SK-N-SH treated with all-trans-retinoic acid at 6 μM for 48 hours (cell line): Measurements from ENCODE around the gene NADK2.

ENCODE experiments used
- CREB5 ChIP-seq: fragments of 250-450 bp; sonication (Bioruptor Pico); IDR thresholded peaks from 2 replicates; pipeline ENCODE4 v1.5.1; 2020; ENCODE audit warnings: low read depth, mild to moderate bottlenecking, moderate library complexity
- CSDC2 ChIP-seq: fragments of 250-450 bp; sonication (Bioruptor Pico); IDR thresholded peaks from 2 replicates; pipeline ENCODE4 v1.5.0; 2020; ENCODE audit warnings: mild to moderate bottlenecking, moderate library complexity
- CSRNP3 ChIP-seq: fragments of 250-450 bp; sonication (Bioruptor Pico); IDR thresholded peaks from 2 replicates; pipeline ENCODE4 v1.5.1; 2021; ENCODE audit warnings: mild to moderate bottlenecking, moderate library complexity
- GLIS3 ChIP-seq: fragments of 250-450 bp; sonication (Bioruptor Pico); IDR thresholded peaks from 2 replicates; pipeline ENCODE4 v1.5.0; 2020; ENCODE audit warnings: mild to moderate bottlenecking, moderate library complexity
- ISL1 ChIP-seq: fragments of 250-450 bp; sonication (Bioruptor Pico); IDR thresholded peaks from 2 replicates; pipeline ENCODE4 v2.1.2; 2022; ENCODE audit warnings: mild to moderate bottlenecking, moderate library complexity
- OSR1 ChIP-seq: fragments of 250-450 bp; sonication (Bioruptor Pico); IDR thresholded peaks from 2 replicates; pipeline ENCODE4 v1.8.0; 2022; ENCODE audit warnings: moderate library complexity, mild to moderate bottlenecking, inconsistent platforms
- PATZ1 ChIP-seq: fragments of 250-450 bp; sonication (Bioruptor Pico); IDR thresholded peaks from 2 replicates; pipeline ENCODE4 v1.8.0; 2020; ENCODE audit warnings: mild to moderate bottlenecking, moderate library complexity, borderline replicate concordance
- PPARA ChIP-seq: fragments of 250-450 bp; sonication (Bioruptor Pico); IDR thresholded peaks from 2 replicates; pipeline ENCODE4 v1.5.0; 2020; ENCODE audit warnings: mild to moderate bottlenecking, borderline replicate concordance
- RARB ChIP-seq: fragments of 250-450 bp; sonication (Bioruptor Pico); IDR thresholded peaks from 2 replicates; pipeline ENCODE4 v1.8.0; 2021; ENCODE audit warnings: mild to moderate bottlenecking, moderate library complexity
- SNAI2 ChIP-seq: fragments of 250-450 bp; sonication (Bioruptor Pico); IDR thresholded peaks from 2 replicates; pipeline ENCODE4 v1.5.0; 2020; ENCODE audit warnings: mild to moderate bottlenecking, moderate library complexity
- TOX ChIP-seq: fragments of 250-450 bp; sonication (Bioruptor Pico); IDR thresholded peaks from 2 replicates; pipeline ENCODE4 v1.8.0; 2021; ENCODE audit warnings: mild to moderate bottlenecking, moderate library complexity, borderline replicate concordance
- ZFP3 ChIP-seq: fragments of 250-450 bp; sonication (Bioruptor Pico); IDR thresholded peaks from 2 replicates; pipeline ENCODE4 v1.5.0; 2020; ENCODE audit warnings: mild to moderate bottlenecking, moderate library complexity
- ZFP30 ChIP-seq: fragments of 450-650 bp; formaldehyde crosslinking; IDR thresholded peaks from 2 replicates; pipeline ENCODE4 v1.5.0; 2022; ENCODE audit warnings: mild to moderate bottlenecking, moderate library complexity
- ZNF8 ChIP-seq: fragments of 450-650 bp; formaldehyde crosslinking; IDR thresholded peaks from 2 replicates; pipeline ENCODE4 v1.5.0; 2020; ENCODE audit warnings: mild to moderate bottlenecking, moderate library complexity

- TF ChIP-seq CSDC2 (no peak), RARB (CRISPR knock-in tag) (no peak), CSRNP3 (no peak), TOX (CRISPR knock-in tag) (no peak), GLIS3 (CRISPR knock-in tag) (no peak), ZFP30 (CRISPR knock-in tag) (no peak), CREB5 (no peak), ZFP3 (CRISPR knock-in tag) (no peak), ZNF8 (CRISPR knock-in tag) (no peak), PATZ1 (CRISPR knock-in tag) (no peak), ISL1 (CRISPR knock-in tag) (no peak), SNAI2 (no peak), OSR1 (no peak), PPARA (CRISPR knock-in tag) (no peak)
Observed at GRCh38 chr5:36150676-36151433, 90.9 kb downstream of the NADK2 start.
